Hepatocyte (in vitro differentiated cells): ENCODE measurements around the gene PDLIM5. TPM values are rescaled to one million over a fixed set of nuclear protein-coding genes. Genes with fewer than 3 reads are reported as not detected.

Experiments
- DNase-seq: peaks from one replicate; pipeline ENCODE4 v3.0.0-alpha.2; 2016; ENCODE audit warnings: low spot score
- H2AFZ ChIP-seq: fragments of 200-600 bp; sonication (generic); 2 replicates; pipeline ENCODE4 v1.6.0; 2016; ENCODE audit warnings: antibody characterized with exemption, mild to moderate bottlenecking
- H3K27ac ChIP-seq: fragments of 200-600 bp; sonication (generic); 2 replicates; pipeline ENCODE4 v1.5.1; 2016; ENCODE audit warnings: mild to moderate bottlenecking
- H3K27me3 ChIP-seq: fragments of 200-600 bp; sonication (generic); 2 replicates; pipeline ENCODE4 v1.6.1; 2016
- H3K36me3 ChIP-seq: fragments of 200-600 bp; sonication (generic); replicated peaks from 2 replicates; pipeline ENCODE4 v1.5.1; 2016; ENCODE audit warnings: low read depth; ENCODE audit not compliant: insufficient read depth
- H3K4me1 ChIP-seq: fragments of 200-600 bp; sonication (generic); 2 replicates; pipeline ENCODE4 v1.5.1; 2016; ENCODE audit warnings: mild to moderate bottlenecking, moderate library complexity; ENCODE audit not compliant: insufficient read depth
- H3K4me2 ChIP-seq: fragments of 200-600 bp; sonication (generic); 2 replicates; pipeline ENCODE4 v1.6.0; 2016
- H3K4me3 ChIP-seq: fragments of 200-600 bp; sonication (generic); 2 replicates; pipeline ENCODE4 v1.5.1; 2016; ENCODE audit warnings: mild to moderate bottlenecking
- H3K79me2 ChIP-seq: fragments of 200-600 bp; sonication (generic); 2 replicates; pipeline ENCODE4 v1.6.0; 2017; ENCODE audit warnings: mild to moderate bottlenecking
- H3K9me2 ChIP-seq: fragments of 200-600 bp; sonication (generic); replicated peaks from 2 replicates; pipeline ENCODE4 v1.6.0; 2017; ENCODE audit warnings: mild to moderate bottlenecking; ENCODE audit not compliant: insufficient read depth
- H3K9me3 ChIP-seq: fragments of 200-600 bp; sonication (generic); 2 replicates; pipeline ENCODE4 v1.5.1; 2016; ENCODE audit warnings: low read depth, mild to moderate bottlenecking
- H4K20me1 ChIP-seq: fragments of 200-600 bp; sonication (generic); 2 replicates; pipeline ENCODE4 v1.6.0; 2016; ENCODE audit warnings: mild to moderate bottlenecking; ENCODE audit not compliant: insufficient read depth, poor library complexity, severe bottlenecking
- CTCF ChIP-seq: fragments of 200-600 bp; sonication (generic); IDR thresholded peaks from 2 replicates; pipeline ENCODE4 v1.5.1; 2016; ENCODE audit warnings: antibody characterized with exemption, mild to moderate bottlenecking; ENCODE audit not compliant: poor library complexity
- EZH2 ChIP-seq: fragments of 200-600 bp; sonication (generic); IDR thresholded peaks from 2 replicates; pipeline ENCODE4 v1.6.1; 2016; ENCODE audit warnings: antibody characterized with exemption, mild to moderate bottlenecking, borderline replicate concordance
- EZH2phosphoT487 ChIP-seq: fragments of 200-600 bp; sonication (generic); IDR thresholded peaks from one replicate; pipeline ENCODE4 v1.6.1; 2018; ENCODE audit warnings: antibody characterized with exemption, mild to moderate bottlenecking, low read depth, moderate library complexity; ENCODE audit not compliant: unreplicated experiment, severe bottlenecking
- WGBS: methylation state at CpG from one replicate; pipeline ENCODE4 v1.1.6; 2016; ENCODE audit warnings: low lambda C conversion rate; ENCODE audit errors: missing lambda C conversion rate; 5-methylcytosine and 5-hydroxymethylcytosine counted together
- polyA plus RNA-seq: library from polyadenylated mRNA; unstranded; fragments of >200 nt; fragmentation: Nextera tagmentation; extraction: Ambion mirVana; gene quantifications from 2 replicates; pipeline ENCODE4 v1.2.1, GENCODE V29; 2016
- total RNA-seq: library from RNA; depleted of rRNA; stranded (reverse); fragments of >200 nt; gene quantifications from 2 replicates; pipeline ENCODE4 v1.2.3, GENCODE V29; 2014

PDLIM5 gene
- total and polyA plus RNA-seq, 2 experiments from 2014 or later = 97.1 to 121 TPM

- Histone ChIP-seq H3K36me3 (no peaks in the 10 kb centered on the region), H3K9me2 (no peaks in the 10 kb centered on the region), H3K4me1 (no peaks in the 10 kb centered on the region), H2AFZ (no peak overlapping the region), H3K27ac (no peak overlapping the region), H4K20me1 (no peaks in the 10 kb centered on the region), H3K27me3 (no peaks in the 10 kb centered on the region), H3K4me2 (no peak overlapping the region), H3K9me3 (no peaks in the 10 kb centered on the region), H3K79me2 (no peaks in the 10 kb centered on the region), H3K4me3 (no peak overlapping the region)
- WGBS = 91% methylated on average over 2 of the region's 2 CpGs
- TF ChIP-seq EZH2 (no peak), CTCF (no peak), EZH2phosphoT487 (no peak)
- DNase-seq = no peak
Measured at GRCh38 chr4:94581766-94582165, 130.0 kb downstream of the PDLIM5 start.

GRCh38 chr4:94582517-94582916 is 130.8 kb downstream of the PDLIM5 start:
- no peak for TF ChIP-seq CTCF
- TF ChIP-seq EZH2 = no peak
- no peak for TF ChIP-seq EZH2phosphoT487
- no peaks in the 10 kb centered on the region for H3K27me3 ChIP-seq
- H3K9me2 ChIP-seq = no peaks in the 10 kb centered on the region
- H2AFZ ChIP-seq = no peak overlapping the region
- H3K9me3 ChIP-seq = no peaks in the 10 kb centered on the region
- no peaks in the 10 kb centered on the region for H3K4me1 ChIP-seq
- H3K4me3 ChIP-seq = no peak overlapping the region
- no peak overlapping the region for H3K27ac ChIP-seq
- H3K4me2 ChIP-seq = no peak overlapping the region
- H3K79me2 ChIP-seq = no peaks in the 10 kb centered on the region
- WGBS = 91% methylated on average over 2 of the region's 2 CpGs
- no peak for DNase-seq
- no peaks in the 10 kb centered on the region for H3K36me3 ChIP-seq
- H4K20me1 ChIP-seq = no peaks in the 10 kb centered on the region

GRCh38 chr4:94583914-94584641 is 132.3 kb downstream of the PDLIM5 start:
- Histone ChIP-seq H3K4me3 (no peak overlapping the region), H3K4me1 (no peaks in the 10 kb centered on the region), H4K20me1 (no peaks in the 10 kb centered on the region), H3K79me2 (no peaks in the 10 kb centered on the region), H3K9me3 (no peaks in the 10 kb centered on the region), H2AFZ (no peak overlapping the region), H3K27ac (no peak overlapping the region), H3K36me3 (no peaks in the 10 kb centered on the region), H3K4me2 (no peak overlapping the region), H3K27me3 (no peaks in the 10 kb centered on the region), H3K9me2 (no peaks in the 10 kb centered on the region)
- WGBS = 87% methylated on average over 3 of the region's 3 CpGs
- DNase-seq = no peak
- no peak for TF ChIP-seq EZH2phosphoT487
- no peak for TF ChIP-seq CTCF
- no peak for TF ChIP-seq EZH2
